ENCODE measurements around the gene CLOCK.

- TF ChIP-seq EP300 (IDR thresholded peaks at IDR 0.05): no peak
- no peak for TF ChIP-seq POLR2A (IDR thresholded peaks at IDR 0.05)
Measured at GRCh38 chr4:55398966-55399365, 147.7 kb downstream of the CLOCK start.
